Endothelial cell of umbilical vein (primary cell): ENCODE results near the gene TTBK1. TPM values are rescaled to one million over a fixed set of nuclear protein-coding genes. Genes with fewer than 3 reads are reported as not detected.

Experiments
- BruUV-seq: library from RNA; stranded (reverse); fragments of 400-500 nt; replicated peaks from 2 replicates; lab custom pipeline; 2021; lab: Mats Ljungman, UMichigan
- CTCF ChIA-PET: fragments of 300-600, 350-600 bp; sonication (Branson Sonifier 250); formaldehyde crosslinking; loops from one replicate; lab custom pipeline; 2021; ENCODE audit warnings: antibody characterized with exemption, inconsistent platforms; lab: Charles Lee
- POLR2A ChIA-PET: fragments of 300-600, 350-600 bp; sonication (Branson Sonifier 250); formaldehyde crosslinking; loops from one replicate; lab custom pipeline; 2021; ENCODE audit warnings: antibody characterized with exemption, inconsistent platforms; lab: Charles Lee
- DNase-seq: peaks from one replicate; pipeline ENCODE4 v3.0.0-alpha.2; 2011; ENCODE audit warnings: low read depth, low spot score
- FAIRE-seq: peaks from 2 replicates; lab custom pipeline; 2011; peaks lifted over from hg19 to GRCh38; lab: Jason Lieb, UNC
- H2AFZ ChIP-seq: 2 replicates; pipeline ENCODE4 v1.6.0; 2012; ENCODE audit warnings: low read depth, low read length, control low read depth, inconsistent platforms
- H3K27ac ChIP-seq: 2 replicates; pipeline ENCODE4 v1.5.1; 2011; ENCODE audit warnings: low read depth, mild to moderate bottlenecking, control low read depth, low read length, moderate library complexity; ENCODE audit not compliant: insufficient read depth
- H3K27me3 ChIP-seq, 2 experiments: 2 replicates each; pipeline versions ENCODE4 v1.6.0 to v1.6.1; 2011; ENCODE audit warnings: low read length in 2 of 2, mixed read lengths in 1 of 2; ENCODE audit not compliant: control insufficient read depth in 2 of 2, insufficient read depth in 2 of 2
- H3K36me3 ChIP-seq, 2 experiments: 2 replicates in 1 of 2; 3 replicates in 1 of 2; pipeline ENCODE4 v1.5.1; 2011; ENCODE audit warnings: low read length in 2 of 2, mild to moderate bottlenecking in 1 of 2, moderate library complexity in 1 of 2; ENCODE audit not compliant: control insufficient read depth in 2 of 2, insufficient read depth in 2 of 2; ENCODE audit errors: extremely low read depth in 1 of 2
- H3K4me1 ChIP-seq: 3 replicates; pipeline ENCODE4 v1.5.1; 2011; ENCODE audit warnings: mild to moderate bottlenecking, low read length; ENCODE audit not compliant: control insufficient read depth, insufficient read depth; ENCODE audit errors: extremely low read depth
- H3K4me2 ChIP-seq: 2 replicates; pipeline ENCODE4 v1.6.1; 2011; ENCODE audit warnings: low read length, control low read depth, mixed read lengths; ENCODE audit not compliant: insufficient read depth
- H3K4me3 ChIP-seq, 3 experiments: fragments of 200-600 bp in 1 of 3; sonication (generic), shearing (Covaris generic) in 1 of 3; replicated peaks in 1 of 3; 2 replicates each; pipeline ENCODE4 v1.5.1; 2011 to 2016; ENCODE audit warnings: control low read depth in 3 of 3, low read length in 3 of 3, mild to moderate bottlenecking in 2 of 3, inconsistent platforms in 1 of 3, low read depth in 1 of 3, moderate library complexity in 1 of 3; ENCODE audit not compliant: insufficient read depth in 1 of 3
- H3K79me2 ChIP-seq: 2 replicates; pipeline ENCODE4 v1.6.0; 2012; ENCODE audit warnings: low read length, inconsistent platforms; ENCODE audit not compliant: control insufficient read depth, insufficient read depth
- H3K9ac ChIP-seq: replicated peaks from 2 replicates; pipeline ENCODE3; 2011; ENCODE audit warnings: low read length, control low read depth; ENCODE audit not compliant: insufficient read depth; ENCODE audit errors: extremely low read depth
- H3K9me1 ChIP-seq: replicated peaks from 3 replicates; pipeline ENCODE4 v1.6.0; 2011; ENCODE audit warnings: mild to moderate bottlenecking, low read length; ENCODE audit not compliant: control insufficient read depth, insufficient read depth; ENCODE audit errors: extremely low read depth
- H3K9me3 ChIP-seq: replicated peaks from 2 replicates; pipeline ENCODE4 v1.5.1; 2012; ENCODE audit warnings: low read length, inconsistent platforms; ENCODE audit not compliant: control insufficient read depth, insufficient read depth
- H4K20me1 ChIP-seq: replicated peaks from 2 replicates; pipeline ENCODE3; 2011; ENCODE audit warnings: mild to moderate bottlenecking, low read length; ENCODE audit not compliant: control insufficient read depth, insufficient read depth; ENCODE audit errors: extremely low read depth
- CTCF ChIP-seq, 2 donors: IDR thresholded peaks; 1 replicate in 1 of 2; 2 replicates in 1 of 2; pipeline ENCODE4 v1.5.1; 2011; ENCODE audit warnings: low read length in 2 of 2, mild to moderate bottlenecking in 2 of 2, moderate library complexity in 2 of 2, control low read depth in 1 of 2, inconsistent platforms in 1 of 2, low read depth in 1 of 2; ENCODE audit not compliant: insufficient read depth in 1 of 2; ENCODE audit errors: extremely low read depth in 1 of 2
- EZH2 ChIP-seq: IDR thresholded peaks from 2 replicates; pipeline ENCODE4 v1.6.1; 2012; ENCODE audit warnings: borderline replicate concordance, low read depth, mild to moderate bottlenecking, moderate library complexity, low read length, inconsistent platforms; ENCODE audit not compliant: severe bottlenecking
- FOS ChIP-seq: IDR thresholded peaks from 2 replicates; pipeline ENCODE4 v1.6.1; 2011; ENCODE audit warnings: mild to moderate bottlenecking, low read length, moderate library complexity, borderline replicate concordance; ENCODE audit not compliant: insufficient read depth
- GATA2 ChIP-seq: IDR thresholded peaks from 2 replicates; pipeline ENCODE4 v1.7.0; 2011; ENCODE audit warnings: low read depth, mild to moderate bottlenecking, moderate library complexity, mixed read lengths, low read length; ENCODE audit not compliant: insufficient read length, insufficient read depth
- JUN ChIP-seq: IDR thresholded peaks from 2 replicates; pipeline ENCODE4 v1.6.1; 2011; ENCODE audit warnings: borderline replicate concordance, low read depth; ENCODE audit not compliant: insufficient read length, insufficient read depth
- MYC ChIP-seq: IDR thresholded peaks from one replicate; pipeline ENCODE4 v1.6.1; 2011; ENCODE audit warnings: mild to moderate bottlenecking, low read depth, low read length
- POLR2A ChIP-seq: IDR thresholded peaks from 2 replicates; pipeline ENCODE4 v1.6.1; 2012; ENCODE audit warnings: low read depth, mild to moderate bottlenecking, control low read depth, low read length
- POLR2AphosphoS5 ChIP-seq: IDR thresholded peaks from 2 replicates; pipeline ENCODE4 v1.6.1; 2012; ENCODE audit warnings: low read depth, mild to moderate bottlenecking, control low read depth, low read length, moderate library complexity; ENCODE audit not compliant: insufficient read depth
- dilution Hi-C: fragments of 300-500 bp; cut with MboI; formaldehyde crosslinking; loops from one replicate; pipeline ENCODE4 v1.15.0; 2019; ENCODE audit warnings: low sequenced_read_pairs; ENCODE audit not compliant: extremely low pct_ligation_motif_present
- intact Hi-C: fragments of 100-400 bp; cut with micrococcal nuclease; formaldehyde crosslinking; loops from one replicate; pipeline ENCODE4 v1.10.0; 2022
- polyA plus RNA-seq, 4 experiments: library from polyadenylated mRNA; depleted of rRNA in 3 of 4; stranded (reverse) in 3 of 4; unstranded in 1 of 4; fragments of >200 nt; gene quantifications; 2 replicates each; pipeline versions ENCODE4 v1.2.1 to v1.2.3, GENCODE V29; 2011 to 2012; ENCODE audit warnings: missing spikeins in 1 of 4
- total RNA-seq: library from RNA; stranded (reverse); gene quantifications from 2 replicates; pipeline ENCODE4 v1.2.3, GENCODE V29; 2021
- TF ChIP-seq, protein P1 (sequence below): IDR thresholded peaks from 2 replicates; pipeline ENCODE4 v1.6.1; 2011; ENCODE audit not compliant: insufficient read depth, insufficient read length

The TTBK1 gene
- total and polyA plus RNA-seq, 2 donors (not counting 3 experiments of a cell fraction or from before 2014, with no cell fraction given), result 0.06 TPM; not detected in 1

DNA sequence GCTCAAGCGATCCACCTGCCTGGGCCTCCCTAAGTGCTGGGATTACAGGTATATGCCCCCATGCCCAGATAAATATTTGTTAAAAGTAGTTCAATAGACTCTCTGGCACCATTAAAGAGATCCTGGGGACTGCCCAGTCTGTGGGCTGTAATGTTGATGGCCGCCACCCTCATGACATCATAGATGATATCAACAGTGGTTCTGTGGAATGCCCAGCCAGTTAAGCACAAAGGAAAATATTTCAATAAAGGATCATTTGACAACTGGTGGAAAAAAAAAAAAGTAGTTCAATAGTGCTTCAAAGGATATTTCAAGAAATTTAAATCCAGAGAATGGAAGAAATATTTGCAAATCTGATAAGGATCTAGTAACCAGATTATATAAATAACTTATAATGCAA lies 66.9 kb downstream of the TTBK1 start:
- FAIRE-seq (no peak), DNase-seq (no peak)
- H3K4me1 ChIP-seq, result peaks cover 8% of the 10 kb centered on the region
- ChIA-PET POLR2A (no interaction called here), CTCF (no interaction called here)
- H3K36me3 ChIP-seq, result no peaks in the 10 kb centered on the region
- H3K9ac ChIP-seq, result no peak overlapping the region
- TF ChIP-seq CTCF (IDR thresholded peaks at IDR 0.05; ENCODE audit: extremely low read depth in 1 of 2, insufficient read depth in 1 of 2, low read depth in 1 of 2, low read length in 2 of 2), result no peak
- no peak for TF ChIP-seq MYC
- no peak for TF ChIP-seq JUN
- TF ChIP-seq EZH2, result no peak
- TF ChIP-seq POLR2A, result no peak
- no peak for TF ChIP-seq GATA2
- TF ChIP-seq POLR2AphosphoS5, result no peak
- TF ChIP-seq, protein P1, sequence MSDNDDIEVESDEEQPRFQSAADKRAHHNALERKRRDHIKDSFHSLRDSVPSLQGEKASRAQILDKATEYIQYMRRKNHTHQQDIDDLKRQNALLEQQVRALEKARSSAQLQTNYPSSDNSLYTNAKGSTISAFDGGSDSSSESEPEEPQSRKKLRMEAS, result no peak
- no peak for TF ChIP-seq FOS
- dilution Hi-C loops (no loop called here), intact Hi-C loops (no loop called here)
- H3K4me3 ChIP-seq, result no peak overlapping the region
- H3K27ac ChIP-seq, result no peak overlapping the region
- no peaks in the 10 kb centered on the region for H4K20me1 ChIP-seq
- H3K9me3 ChIP-seq, result no peaks in the 10 kb centered on the region
- peaks cover 13 to 16% of the 10 kb centered on the region in 2 experiments for H3K27me3 ChIP-seq
- H3K9me1 ChIP-seq, result no peaks in the 10 kb centered on the region
- no TSS peak for BruUV-seq
- no peak overlapping the region for H3K4me2 ChIP-seq
- no peak overlapping the region for H2AFZ ChIP-seq
- no peaks in the 10 kb centered on the region for H3K79me2 ChIP-seq
